Astrocyte (in vitro differentiated cells and primary cell): ENCODE results near the gene NDUFC2. TPM values are rescaled to one million over a fixed set of nuclear protein-coding genes. Genes with fewer than 3 reads are reported as not detected.

ENCODE experiments used
- DNase-seq: peaks from one replicate; pipeline ENCODE4 v3.0.0-alpha.2; 2010; ENCODE audit warnings: low read depth
- FAIRE-seq: peaks from 2 replicates; lab custom pipeline; 2011; peaks lifted over from hg19 to GRCh38; lab: Jason Lieb, UNC
- H2AFZ ChIP-seq: 2 replicates; pipeline ENCODE4 v1.6.0; 2012; ENCODE audit warnings: low read depth, low read length, inconsistent platforms
- H3K27ac ChIP-seq: 2 replicates; pipeline ENCODE4 v1.5.1; 2011; ENCODE audit warnings: low read depth, low read length, inconsistent platforms
- H3K27me3 ChIP-seq: 2 replicates; pipeline ENCODE4 v1.6.0; 2011; ENCODE audit warnings: low read length, inconsistent platforms; ENCODE audit not compliant: insufficient read depth
- H3K36me3 ChIP-seq: 2 replicates; pipeline ENCODE4 v1.5.1; 2011; ENCODE audit warnings: low read length, inconsistent platforms; ENCODE audit not compliant: insufficient read depth
- H3K4me1 ChIP-seq: 2 replicates; pipeline ENCODE4 v1.5.1; 2011; ENCODE audit warnings: low read length, inconsistent platforms; ENCODE audit not compliant: insufficient read depth
- H3K4me2 ChIP-seq: 2 replicates; pipeline ENCODE4 v1.6.0; 2012; ENCODE audit warnings: low read length, inconsistent platforms
- H3K4me3 ChIP-seq: 2 replicates; pipeline ENCODE4 v1.5.1; 2011; ENCODE audit warnings: low read depth, mild to moderate bottlenecking, low read length, inconsistent platforms; ENCODE audit not compliant: insufficient read depth
- H3K79me2 ChIP-seq: 2 replicates; pipeline ENCODE4 v1.6.0; 2012; ENCODE audit warnings: mild to moderate bottlenecking, low read length, inconsistent platforms; ENCODE audit not compliant: insufficient read depth
- H3K9ac ChIP-seq: 2 replicates; pipeline ENCODE4 v1.6.0; 2012; ENCODE audit warnings: mild to moderate bottlenecking, low read length, inconsistent platforms
- H3K9me3 ChIP-seq: 2 replicates; pipeline ENCODE4 v1.5.1; 2012; ENCODE audit warnings: low read depth, mild to moderate bottlenecking, low read length, inconsistent platforms; ENCODE audit not compliant: insufficient read depth
- H4K20me1 ChIP-seq: 2 replicates; pipeline ENCODE4 v1.6.0; 2012; ENCODE audit warnings: low read length, inconsistent platforms; ENCODE audit not compliant: insufficient read depth
- H3K27ac Mint-ChIP-seq: one replicate; pipeline ENCODE4 v1.8.0; 2021; ENCODE audit warnings: mild to moderate bottlenecking, mixed read lengths; ENCODE audit not compliant: unreplicated experiment
- H3K27me3 Mint-ChIP-seq: one replicate; pipeline ENCODE4 v1.8.0; 2021; ENCODE audit warnings: low read depth, mixed read lengths; ENCODE audit not compliant: unreplicated experiment
- H3K36me3 Mint-ChIP-seq: one replicate; pipeline ENCODE4 v1.8.0; 2021; ENCODE audit warnings: low read depth, mixed read lengths; ENCODE audit not compliant: unreplicated experiment
- H3K4me1 Mint-ChIP-seq: one replicate; pipeline ENCODE4 v1.8.0; 2021; ENCODE audit warnings: low read depth, mixed read lengths; ENCODE audit not compliant: unreplicated experiment
- H3K4me3 Mint-ChIP-seq: one replicate; pipeline ENCODE4 v1.8.0; 2021; ENCODE audit warnings: mild to moderate bottlenecking, moderate library complexity, mixed read lengths; ENCODE audit not compliant: unreplicated experiment
- H3K9me3 Mint-ChIP-seq: one replicate; pipeline ENCODE4 v1.8.0; 2021; ENCODE audit warnings: mild to moderate bottlenecking, mixed read lengths; ENCODE audit not compliant: unreplicated experiment
- CTCF ChIP-seq: IDR thresholded peaks from 2 replicates; pipeline ENCODE4 v1.5.1; 2011; ENCODE audit warnings: low read depth, mild to moderate bottlenecking, inconsistent platforms, low read length, moderate library complexity; ENCODE audit not compliant: insufficient read depth
- EZH2 ChIP-seq: IDR thresholded peaks from 2 replicates; pipeline ENCODE4 v1.6.1; 2012; ENCODE audit warnings: mild to moderate bottlenecking, low read length, inconsistent platforms; ENCODE audit not compliant: insufficient read depth
- total RNA-seq: library from RNA; stranded (reverse); gene quantifications from 2 replicates; pipeline ENCODE4 v1.2.1, GENCODE V29; 2021

The NDUFC2 gene
- total RNA-seq, 1 donor from 2014 or later: 285 TPM

GRCh38 chr11:78037825-78038620 is 41.6 kb downstream of the NDUFC2 start:
- FAIRE-seq (no peak), DNase-seq (no peak)
- Histone ChIP-seq H3K36me3 (no peaks in the 10 kb centered on the region), H2AFZ (no peak overlapping the region), H4K20me1 (no peaks in the 10 kb centered on the region), H3K9ac (no peak overlapping the region), H3K27ac (no peak overlapping the region), H3K79me2 (no peaks in the 10 kb centered on the region), H3K9me3 (no peaks in the 10 kb centered on the region), H3K27me3 (no peaks in the 10 kb centered on the region), H3K4me3 (no peak overlapping the region), H3K4me2 (no peak overlapping the region), H3K4me1 (peaks cover 22% of the 10 kb centered on the region)
- no peak overlapping the region for H3K27ac Mint-ChIP-seq
- H3K4me3 Mint-ChIP-seq: no peak overlapping the region
- no peak for TF ChIP-seq CTCF
- TF ChIP-seq EZH2: no peak
- H3K36me3 Mint-ChIP-seq: peaks cover 3% of the 10 kb centered on the region
- H3K27me3 Mint-ChIP-seq: no peaks in the 10 kb centered on the region
- peaks cover 11% of the 10 kb centered on the region for H3K4me1 Mint-ChIP-seq
- no peaks in the 10 kb centered on the region for H3K9me3 Mint-ChIP-seq

DNA sequence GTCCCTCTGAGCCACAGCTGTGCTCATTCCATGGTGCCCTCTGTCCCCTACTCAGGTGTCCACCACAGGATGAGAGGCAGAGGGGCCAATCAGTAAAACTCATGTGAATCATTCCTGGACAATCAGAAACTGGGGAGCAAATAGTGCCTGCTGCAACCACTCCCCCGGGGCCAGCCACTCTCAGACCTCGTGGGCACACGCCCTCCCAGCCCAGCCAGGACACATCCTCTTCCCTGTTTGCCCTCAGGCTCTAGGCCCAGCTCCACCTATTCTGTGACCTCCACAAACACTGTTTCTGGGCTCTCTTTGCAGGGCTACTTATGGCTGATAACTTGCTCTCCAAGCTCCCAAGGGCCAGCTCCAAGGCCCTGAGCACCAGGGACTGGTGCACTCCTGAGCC is 42.6 kb downstream of the NDUFC2 start:
- Mint-ChIP-seq H3K9me3 (no peaks in the 10 kb centered on the region), H3K4me3 (no peak overlapping the region), H3K27ac (no peak overlapping the region), H3K27me3 (no peaks in the 10 kb centered on the region), H3K4me1 (peaks cover 11% of the 10 kb centered on the region), H3K36me3 (peaks cover 3% of the 10 kb centered on the region)
- H3K4me3 ChIP-seq: no peak overlapping the region
- FAIRE-seq (no peak), DNase-seq (no peak)
- H3K9me3 ChIP-seq: no peaks in the 10 kb centered on the region
- H3K9ac ChIP-seq: no peak overlapping the region
- H3K4me1 ChIP-seq: peaks cover 22% of the 10 kb centered on the region
- H3K27ac ChIP-seq: no peak overlapping the region
- H4K20me1 ChIP-seq: no peaks in the 10 kb centered on the region
- TF ChIP-seq CTCF (no peak), EZH2 (no peak)
- no peak overlapping the region for H2AFZ ChIP-seq
- H3K79me2 ChIP-seq: no peaks in the 10 kb centered on the region
- H3K4me2 ChIP-seq: no peak overlapping the region
- no peaks in the 10 kb centered on the region for H3K27me3 ChIP-seq
- H3K36me3 ChIP-seq: no peaks in the 10 kb centered on the region

GRCh38 chr11:78036313-78036712 is 43.3 kb downstream of the NDUFC2 start:
- no peaks in the 10 kb centered on the region for H3K79me2 ChIP-seq
- no peak for FAIRE-seq

More at GRCh38 chr11:78036313-78036712, 43.3 kb downstream of the NDUFC2 start:
- Mint-ChIP-seq H3K27ac (no peak overlapping the region), H3K36me3 (peaks cover 3% of the 10 kb centered on the region), H3K27me3 (no peaks in the 10 kb centered on the region), H3K4me3 (no peak overlapping the region), H3K4me1 (peaks cover 11% of the 10 kb centered on the region), H3K9me3 (no peaks in the 10 kb centered on the region)
- no peaks in the 10 kb centered on the region for H3K27me3 ChIP-seq
- no peak overlapping the region for H3K9ac ChIP-seq
- H3K4me2 ChIP-seq: no peak overlapping the region
- H3K36me3 ChIP-seq: no peaks in the 10 kb centered on the region
- TF ChIP-seq CTCF (no peak), EZH2 (no peak)
- H4K20me1 ChIP-seq: no peaks in the 10 kb centered on the region
- no peak overlapping the region for H3K4me3 ChIP-seq
- H3K27ac ChIP-seq: no peak overlapping the region
- peaks cover 22% of the 10 kb centered on the region for H3K4me1 ChIP-seq
- H3K9me3 ChIP-seq: no peaks in the 10 kb centered on the region
- H2AFZ ChIP-seq: no peak overlapping the region
- DNase-seq: no peak
